CD4-positive, alpha-beta T cell treated with Interleukin-17A for 1 hour (primary cell): ENCODE results near the gene SLC39A9.

ENCODE experiments used
- DNase-seq: peaks from one replicate; pipeline ENCODE4 v3.0.0-alpha.2; 2020

Gene SLC39A9

DNA sequence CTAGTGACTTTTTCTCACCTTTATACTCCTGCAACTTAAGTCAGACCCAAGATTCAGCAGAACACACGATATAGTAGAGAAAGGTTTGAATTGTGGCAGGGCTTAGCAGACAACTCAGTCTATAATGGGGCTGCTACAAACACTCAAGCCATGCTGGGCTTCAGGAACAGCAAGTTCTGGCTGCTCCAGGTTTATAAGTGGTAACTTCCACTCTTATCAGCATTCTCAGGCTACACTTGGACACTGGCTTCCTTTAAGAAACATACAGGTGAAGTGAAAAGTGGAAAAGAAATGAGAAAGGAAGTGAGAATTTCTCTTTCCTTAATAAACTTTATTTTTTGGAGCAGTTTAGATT, 107.7 kb downstream of the SLC39A9 start:
- DNase-seq = no peak
